HCT116 (cell line): Measurements from ENCODE around the gene RELCH. TPM values are rescaled to one million over a fixed set of nuclear protein-coding genes. Genes with fewer than 3 reads are reported as not detected.

Experiments used
- ATAC-seq: fragments of 200-7000 bp; cut with Tn5 transposase; 2 replicates; pipeline ENCODE4 v1.9.1; 2020; ENCODE audit warnings: mild to moderate bottlenecking, moderate library complexity
- BruUV-seq: library from RNA; stranded (reverse); fragments of 400-500 nt; replicated peaks from 2 replicates; lab custom pipeline; 2021; lab: Mats Ljungman, UMichigan
- CTCF ChIA-PET: fragments of 300-600 bp; sonication (Branson Sonifier 250); formaldehyde crosslinking; loops from one replicate; lab custom pipeline; 2021; ENCODE audit warnings: antibody characterized with exemption; lab: Charles Lee
- POLR2A ChIA-PET: fragments of 300-600, 350-600 bp; sonication (Branson Sonifier 250); formaldehyde crosslinking; loops from one replicate; lab custom pipeline; 2021; ENCODE audit warnings: antibody characterized with exemption; lab: Charles Lee
- RAD21 ChIA-PET, 2 experiments: fragments of 300-600 bp; sonication (Branson Sonifier 250); formaldehyde crosslinking; loops; one replicate each; lab custom pipeline; 2023; ENCODE audit warnings: low total read pairs in 2 of 2; ENCODE audit not compliant: uncharacterized antibody in 2 of 2, unreplicated experiment in 2 of 2, low non-redundant PET in 1 of 2; lab: Charles Lee
- DNase-seq: peaks from one replicate; pipeline ENCODE4 v3.0.0-alpha.2; 2010; ENCODE audit warnings: low read depth, low spot score
- H2AFZ ChIP-seq: fragments of 200-600 bp; shearing (Covaris generic), sonication (generic); 2 replicates; pipeline ENCODE4 v1.6.1; 2017; ENCODE audit warnings: low read depth, mixed run types, mixed read lengths, antibody characterized with exemption, low read length; ENCODE audit not compliant: poor library complexity, severe bottlenecking
- H3K27ac ChIP-seq: 2 replicates; pipeline ENCODE4 v1.5.1; 2012; ENCODE audit warnings: low read depth, low read length
- H3K27me3 ChIP-seq: fragments of 200-600 bp; sonication (generic); 2 replicates; pipeline ENCODE4 v1.6.1; 2016; ENCODE audit warnings: mixed run types, low read length, mixed read lengths; ENCODE audit not compliant: insufficient read depth
- H3K36me3 ChIP-seq, 2 experiments: fragments of 200-500 bp in 1 of 2; fragments of 200-600 bp in 1 of 2; sonication (Bioruptor generic) in 1 of 2; sonication (generic) in 1 of 2; 2 replicates each; pipeline versions ENCODE4 v1.5.1 to v1.6.1; 2014 to 2016; ENCODE audit warnings: low read length in 2 of 2, inconsistent platforms in 1 of 2, mixed read lengths in 1 of 2, mixed run types in 1 of 2; ENCODE audit not compliant: insufficient read depth in 2 of 2, control insufficient read depth in 1 of 2
- H3K4me1 ChIP-seq, 2 experiments: fragments of 200-600 bp in 1 of 2; sonication (generic) in 1 of 2; 2 replicates each; pipeline versions ENCODE4 v1.5.1 to v1.6.1; 2012 to 2017; ENCODE audit warnings: low read length in 2 of 2, inconsistent platforms in 1 of 2, mild to moderate bottlenecking in 1 of 2, mixed read lengths in 1 of 2, mixed run types in 1 of 2, moderate library complexity in 1 of 2; ENCODE audit not compliant: insufficient read depth in 2 of 2, control insufficient read depth in 1 of 2
- H3K4me2 ChIP-seq: fragments of 200-600 bp; sonication (generic); 2 replicates; pipeline ENCODE4 v1.6.1; 2017; ENCODE audit warnings: mixed run types, low read length, mixed read lengths
- H3K4me3 ChIP-seq, 2 experiments: fragments of 200-600 bp in 1 of 2; sonication (generic) in 1 of 2; replicated peaks in 1 of 2; 2 replicates each; pipeline ENCODE4 v1.5.1; 2011 to 2016; ENCODE audit warnings: low read length in 2 of 2, control low read depth in 1 of 2, low read depth in 1 of 2, mild to moderate bottlenecking in 1 of 2, mixed read lengths in 1 of 2, mixed run types in 1 of 2
- H3K79me2 ChIP-seq: fragments of 200-600 bp; sonication (generic); 2 replicates; pipeline ENCODE4 v1.6.1; 2017; ENCODE audit warnings: mild to moderate bottlenecking, mixed run types, low read length, moderate library complexity, mixed read lengths; ENCODE audit not compliant: insufficient read depth
- H3K9ac ChIP-seq: fragments of 200-600 bp; sonication (generic); 2 replicates; pipeline ENCODE4 v1.6.1; 2016; ENCODE audit warnings: low read length, mixed read lengths
- H3K9me2 ChIP-seq: fragments of 200-600 bp; sonication (generic), shearing (Covaris generic); 2 replicates; pipeline ENCODE4 v1.6.1; 2017; ENCODE audit warnings: mixed run types, mild to moderate bottlenecking, moderate library complexity; ENCODE audit not compliant: insufficient read depth
- H3K9me3 ChIP-seq, 2 experiments: fragments of 200-500 bp in 1 of 2; fragments of 200-600 bp in 1 of 2; sonication (Bioruptor generic) in 1 of 2; sonication (generic) in 1 of 2; 2 replicates each; pipeline ENCODE4 v1.6.1; 2014 to 2017; ENCODE audit warnings: low read length in 2 of 2, mixed read lengths in 2 of 2, inconsistent platforms in 1 of 2, low read depth in 1 of 2, mild to moderate bottlenecking in 1 of 2, mixed run types in 1 of 2, moderate library complexity in 1 of 2; ENCODE audit not compliant: control insufficient read depth in 1 of 2, insufficient read depth in 1 of 2
- H4K20me1 ChIP-seq: fragments of 200-600 bp; sonication (generic), shearing (Covaris generic); 2 replicates; pipeline ENCODE4 v1.6.1; 2017; ENCODE audit warnings: mixed run types, mild to moderate bottlenecking, moderate library complexity; ENCODE audit not compliant: insufficient read depth
- ATF3 ChIP-seq: IDR thresholded peaks from 2 replicates; pipeline ENCODE4 v1.6.1; 2012
- CBX3 ChIP-seq: IDR thresholded peaks from 2 replicates; pipeline ENCODE4 v1.6.1; 2012; ENCODE audit warnings: low read depth
- CEBPB ChIP-seq: IDR thresholded peaks from 2 replicates; pipeline ENCODE4 v1.6.1; 2012; ENCODE audit warnings: low read depth
- CTCF ChIP-seq, 3 experiments: fragments of 200-600 bp in 1 of 3; sonication (generic) in 1 of 3; IDR thresholded peaks in 2 of 3; conservative IDR thresholded peaks in 1 of 3; 2 replicates each; pipeline ENCODE4 v1.5.1; 2012 to 2017; ENCODE audit warnings: low read depth in 2 of 3, low read length in 2 of 3, antibody characterized with exemption in 1 of 3, borderline replicate concordance in 1 of 3, control low read depth in 1 of 3, mild to moderate bottlenecking in 1 of 3, mixed read lengths in 1 of 3, mixed run types in 1 of 3, moderate library complexity in 1 of 3; ENCODE audit not compliant: insufficient read depth in 1 of 3
- EGR1 ChIP-seq: IDR thresholded peaks from 2 replicates; pipeline ENCODE4 v1.6.1; 2012; ENCODE audit warnings: low read depth
- EZH2 ChIP-seq: fragments of 200-600 bp; sonication (generic); IDR thresholded peaks from 2 replicates; pipeline ENCODE4 v1.6.1; 2017; ENCODE audit warnings: antibody characterized with exemption, mixed run types
- EZH2phosphoT487 ChIP-seq: fragments of 200-600 bp; IDR thresholded peaks from 2 replicates; pipeline ENCODE4 v1.6.1; 2018; ENCODE audit warnings: antibody characterized with exemption, borderline replicate concordance
- FOSL1 ChIP-seq: IDR thresholded peaks from 2 replicates; pipeline ENCODE4 v1.6.1; 2012; ENCODE audit warnings: low read depth
- MAX ChIP-seq: IDR thresholded peaks from 2 replicates; pipeline ENCODE4 v1.6.1; 2012
- POLR2A ChIP-seq: IDR thresholded peaks from 2 replicates; pipeline ENCODE4 v1.7.0; 2011; ENCODE audit warnings: borderline replicate concordance; ENCODE audit not compliant: insufficient read depth, insufficient read length; ENCODE audit errors: extremely low read depth
- POLR2AphosphoS5 ChIP-seq: IDR thresholded peaks from 2 replicates; pipeline ENCODE4 v1.6.1; 2011; ENCODE audit warnings: mild to moderate bottlenecking, low read depth, low read length, moderate library complexity
- RAD21 ChIP-seq: IDR thresholded peaks from 2 replicates; pipeline ENCODE4 v1.6.1; 2012; ENCODE audit warnings: low read depth, mild to moderate bottlenecking
- REST ChIP-seq: IDR thresholded peaks from 2 replicates; pipeline ENCODE4 v1.6.1; 2012; ENCODE audit warnings: low read depth
- SIN3A ChIP-seq: IDR thresholded peaks from 2 replicates; pipeline ENCODE4 v1.6.1; 2012; ENCODE audit warnings: low read depth
- SRF ChIP-seq: IDR thresholded peaks from 2 replicates; pipeline ENCODE4 v1.6.1; 2012; ENCODE audit warnings: low read depth
- TCF7L2 ChIP-seq: IDR thresholded peaks from 2 replicates; pipeline ENCODE4 v1.7.0; 2011; ENCODE audit warnings: borderline replicate concordance, inconsistent platforms; ENCODE audit not compliant: insufficient read depth, insufficient read length; ENCODE audit errors: extremely low read depth
- ZBTB33 ChIP-seq: IDR thresholded peaks from 2 replicates; pipeline ENCODE4 v1.6.1; 2011; ENCODE audit warnings: mild to moderate bottlenecking, low read length, moderate library complexity; ENCODE audit not compliant: insufficient replicate concordance; ENCODE audit errors: extremely low read depth
- ZFX ChIP-seq: fragments of 450-650 bp; IDR thresholded peaks from 2 replicates; pipeline ENCODE4 v1.6.1; 2017
- intact Hi-C: fragments of 100-400 bp; cut with micrococcal nuclease; formaldehyde crosslinking; loops from 2 replicates; pipeline ENCODE4 v1.10.0; 2022
- total RNA-seq: library from RNA; stranded (reverse); gene quantifications from one replicate; pipeline ENCODE4 v1.2.1, GENCODE V29; 2021; ENCODE audit not compliant: unreplicated experiment

RELCH gene
- total RNA-seq, 1 experiment from 2014 or later = 17.4 TPM

GRCh38 chr18:62277045-62277444 is 90.0 kb downstream of the RELCH start (continued):
- TF ChIP-seq EZH2phosphoT487 = no peak

- Histone ChIP-seq H3K4me1 (peaks cover 0 to 15% of the 10 kb centered on the region in 2 experiments; a peak in 3 of 4 replicates), H3K9me3 (no peaks in the 10 kb centered on the region), H2AFZ (no peak overlapping the region), H3K36me3 (peaks cover 3 to 4% of the 10 kb centered on the region in 2 experiments; a peak in 2 of 4 replicates), H3K27ac (no peak overlapping the region), H3K4me2 (no peak overlapping the region), H3K9me2 (no peaks in the 10 kb centered on the region), H3K79me2 (no peaks in the 10 kb centered on the region), H3K9ac (no peak overlapping the region), H3K27me3 (no peaks in the 10 kb centered on the region), H4K20me1 (no peaks in the 10 kb centered on the region), H3K4me3 (no peak overlapping the region)
- DNase-seq (no peak), ATAC-seq (no peak)
- RAD21 ChIA-PET = no interaction called here
- intact Hi-C loops = no loop called here
- TF ChIP-seq SIN3A = no peak
- TF ChIP-seq CBX3 = no peak
- TF ChIP-seq CEBPB = no peak
- TF ChIP-seq ZBTB33 = no peak
- no peak for TF ChIP-seq ATF3
- no peak for TF ChIP-seq EZH2
- no peak for TF ChIP-seq SRF
- no peak for TF ChIP-seq MAX
- TF ChIP-seq ZFX = no peak
- no peak for TF ChIP-seq EGR1
- TF ChIP-seq RAD21 = no peak
- TF ChIP-seq TCF7L2 = no peak
- no peak for TF ChIP-seq CTCF (IDR thresholded peaks at IDR 0.05 in 2 of 3, conservative IDR thresholded peaks at IDR 0.05 in 1 of 3; ENCODE audit: borderline replicate concordance in 1 of 3, insufficient read depth in 1 of 3, low read depth in 2 of 3, low read length in 2 of 3)
- TF ChIP-seq POLR2AphosphoS5 = no peak
- no peak for TF ChIP-seq FOSL1
- TF ChIP-seq REST = no peak
- no peak for TF ChIP-seq EZH2phosphoT487
- no peak for TF ChIP-seq POLR2A
- CTCF ChIA-PET = no interaction called here
- POLR2A ChIA-PET = no interaction called here
- no TSS peak for BruUV-seq
Measured at GRCh38 chr18:62279561-62279960, 92.5 kb downstream of the RELCH start.
